GM18951 (cell line): ENCODE measurements around the gene LRP5.
"Not testable (repeated sequence)": the region's sequence is repeated elsewhere in the genome, so short reads cannot be mapped to it uniquely, and the experiment has no call there.

Source experiments
- POLR2A ChIP-seq: IDR thresholded peaks from 4 replicates; pipeline ENCODE4 v1.6.1; 2011; ENCODE audit warnings: mild to moderate bottlenecking; ENCODE audit not compliant: insufficient read length, insufficient read depth; ENCODE audit errors: extremely low read depth
- in situ Hi-C: fragments of 300-500 bp; cut with MboI; formaldehyde crosslinking; loops from one replicate; pipeline ENCODE4 v1.12.0; 2022; ENCODE audit warnings: low sequenced_read_pairs, mixed read lengths, inconsistent platforms; ENCODE audit not compliant: unreplicated experiment

LRP5 gene

GRCh38 chr11:68424981-68425865 lies 112.8 kb downstream of the LRP5 start:
- in situ Hi-C loops: no loop called here
- TF ChIP-seq POLR2A: no peak

DNA sequence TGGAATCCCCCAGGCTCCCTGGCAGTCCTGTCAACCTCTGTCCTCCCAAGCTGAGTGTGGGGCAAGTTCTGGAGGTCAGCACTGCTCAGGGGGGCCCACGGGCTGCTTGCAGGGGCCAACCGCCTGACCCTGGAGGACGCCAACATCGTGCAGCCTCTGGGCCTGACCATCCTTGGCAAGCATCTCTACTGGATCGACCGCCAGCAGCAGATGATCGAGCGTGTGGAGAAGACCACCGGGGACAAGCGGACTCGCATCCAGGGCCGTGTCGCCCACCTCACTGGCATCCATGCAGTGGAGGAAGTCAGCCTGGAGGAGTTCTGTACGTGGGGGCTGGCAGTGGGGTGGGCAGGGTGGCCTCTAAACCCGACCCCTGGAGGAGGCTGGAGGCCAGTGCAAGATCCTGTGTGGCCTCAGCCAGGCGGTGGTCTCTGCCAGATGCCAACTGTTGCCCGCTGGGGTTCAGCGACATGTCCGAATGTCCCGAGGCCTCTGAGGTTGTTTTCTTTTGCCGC lies 113.5 kb downstream of the LRP5 start:
- in situ Hi-C loops: no loop called here
- no peak for TF ChIP-seq POLR2A

DNA sequence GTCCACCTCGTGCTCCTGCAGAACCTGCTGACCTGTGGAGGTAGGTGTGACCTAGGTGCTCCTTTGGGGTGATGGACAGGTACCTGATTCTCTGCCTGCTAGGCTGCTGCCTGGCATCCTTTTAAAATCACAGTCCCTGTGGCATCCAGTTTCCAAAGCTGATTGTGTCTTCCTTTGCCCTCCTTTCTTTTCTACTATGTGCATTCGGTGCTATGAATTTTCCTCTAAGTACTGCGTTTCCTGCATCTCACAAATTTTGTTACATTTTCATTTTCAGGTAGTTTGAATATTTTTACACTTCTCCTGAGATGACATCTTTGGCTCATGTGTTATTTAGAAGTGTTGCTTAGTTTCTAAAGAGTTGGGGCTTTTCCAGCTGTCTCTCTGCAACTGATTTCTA lies 117.3 kb downstream of the LRP5 start:
- in situ Hi-C loops: no loop called here
- TF ChIP-seq POLR2A: no peak

DNA sequence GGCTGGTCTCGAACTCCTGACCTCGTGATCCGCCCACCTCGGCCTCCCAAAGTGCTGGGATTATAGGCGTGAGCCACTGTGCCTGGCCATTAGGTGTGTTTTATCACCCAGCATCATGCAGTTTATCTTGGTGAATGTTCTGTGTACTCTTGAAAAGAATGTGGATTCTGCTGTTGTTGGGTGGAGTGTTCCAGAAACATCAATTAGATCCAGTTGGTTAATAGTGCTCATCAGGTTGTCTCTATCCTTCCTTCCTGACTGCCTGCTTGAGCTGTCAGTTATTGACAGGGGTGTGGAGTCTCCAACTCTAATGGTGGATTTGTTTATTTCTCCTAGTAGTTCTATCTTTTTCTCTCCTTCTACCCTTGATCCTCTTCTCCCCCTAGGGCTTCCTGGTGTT lies 118.0 kb downstream of the LRP5 start:
- no peak for TF ChIP-seq POLR2A
- in situ Hi-C loops: no loop called here

DNA sequence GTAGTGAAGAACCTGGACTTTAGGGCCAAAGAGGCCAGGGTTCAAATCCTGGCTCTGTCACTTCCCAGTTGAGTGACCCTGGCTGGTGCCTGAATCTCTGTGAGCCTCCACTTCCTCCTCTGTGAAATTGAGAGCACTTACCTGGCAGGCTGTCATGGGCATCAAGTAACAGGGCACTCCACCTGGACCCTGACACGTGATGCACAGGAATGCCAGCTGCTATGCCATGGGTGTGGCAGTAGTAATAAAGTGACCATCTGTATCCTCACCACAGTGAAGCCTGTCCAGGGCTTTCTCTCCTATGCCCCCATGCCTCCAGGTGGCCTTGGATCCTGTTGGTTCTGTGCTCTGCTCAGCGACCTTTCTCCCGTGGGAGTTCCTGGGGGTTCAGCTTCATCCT lies 118.4 kb downstream of the LRP5 start:
- in situ Hi-C loops: no loop called here
- TF ChIP-seq POLR2A: no peak

DNA sequence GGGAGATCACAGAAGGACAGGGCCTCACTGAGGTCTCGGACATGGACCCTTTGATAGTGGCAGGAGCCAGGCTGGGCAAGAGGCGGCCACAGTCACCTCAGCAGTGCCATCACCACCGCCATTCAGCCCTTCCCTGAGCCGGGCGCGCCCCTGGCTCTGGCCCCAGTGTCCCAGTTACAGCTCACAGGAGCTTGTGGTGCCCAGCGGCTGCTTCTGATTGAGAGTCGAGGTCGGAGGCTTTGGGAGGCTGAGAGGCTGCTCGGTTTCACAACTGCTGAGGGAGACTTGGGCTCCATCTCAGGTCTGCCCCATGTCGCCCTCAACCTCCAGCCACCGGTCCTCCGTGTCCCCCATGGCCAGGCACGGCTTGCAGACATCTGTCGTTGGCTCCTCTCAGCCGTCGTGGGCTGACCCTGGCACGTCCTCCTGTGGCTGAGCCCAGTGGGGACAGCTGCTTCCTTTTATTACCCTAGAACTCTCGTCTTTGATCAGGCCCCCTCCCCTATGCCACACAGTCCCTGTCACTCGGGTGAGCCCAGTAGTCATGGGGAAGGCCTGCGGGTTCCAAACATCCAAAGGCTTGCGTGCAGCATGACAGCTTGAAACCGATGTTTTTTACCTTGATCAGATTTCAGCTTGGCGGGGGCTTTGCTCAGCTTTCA lies 119.7 kb downstream of the LRP5 start:
- TF ChIP-seq POLR2A: no peak

GRCh38 chr11:68432874-68433273 lies 120.5 kb downstream of the LRP5 start:
- no peak for TF ChIP-seq POLR2A
- in situ Hi-C loops: no loop called here

More for the DNA sequence above, 119.7 kb downstream of the LRP5 start:
- in situ Hi-C loops: no loop called here

GRCh38 chr11:68433541-68433940 lies 121.2 kb downstream of the LRP5 start:
- in situ Hi-C loops: no loop called here
- TF ChIP-seq POLR2A: no peak

GRCh38 chr11:68434159-68434558 lies 121.8 kb downstream of the LRP5 start:
- in situ Hi-C loops: not testable (repeated sequence)

DNA sequence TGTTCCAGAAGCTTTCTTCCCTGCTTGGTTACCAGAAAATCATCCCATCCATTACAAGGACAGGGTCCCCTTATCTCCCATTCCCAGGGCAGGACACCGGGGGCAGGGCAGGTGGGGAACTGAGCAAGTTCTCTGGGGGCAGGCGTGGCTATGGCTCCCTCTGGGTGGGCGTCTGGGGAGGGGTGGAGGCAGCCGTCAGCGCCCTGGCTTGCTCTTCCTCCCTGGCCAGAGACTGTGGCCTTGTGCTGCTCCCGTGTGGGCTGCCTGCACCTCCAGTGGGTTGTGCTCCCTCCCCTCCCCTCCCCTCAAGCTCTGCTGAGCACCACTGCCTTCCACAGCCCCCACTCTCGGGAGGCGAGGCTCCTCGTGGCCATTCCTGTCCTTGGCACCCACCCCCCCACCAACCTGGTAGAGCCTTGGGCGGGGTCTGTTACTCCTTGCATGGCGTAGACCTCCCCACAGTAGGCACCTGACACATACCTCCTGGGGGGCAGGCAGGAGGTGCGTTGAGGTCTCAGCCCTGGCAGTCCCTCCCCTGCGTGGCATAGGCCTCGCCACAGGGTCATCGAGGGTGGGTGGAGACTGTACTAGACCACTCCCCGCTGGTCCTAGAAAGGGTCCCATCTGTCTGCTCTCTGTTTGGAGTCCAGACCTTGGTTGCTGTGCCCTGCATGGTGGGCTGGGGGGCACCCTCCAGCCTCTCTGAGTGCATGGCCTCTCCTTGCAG lies 123.9 kb downstream of the LRP5 start:
- no peak for TF ChIP-seq POLR2A
- in situ Hi-C loops: no loop called here

DNA sequence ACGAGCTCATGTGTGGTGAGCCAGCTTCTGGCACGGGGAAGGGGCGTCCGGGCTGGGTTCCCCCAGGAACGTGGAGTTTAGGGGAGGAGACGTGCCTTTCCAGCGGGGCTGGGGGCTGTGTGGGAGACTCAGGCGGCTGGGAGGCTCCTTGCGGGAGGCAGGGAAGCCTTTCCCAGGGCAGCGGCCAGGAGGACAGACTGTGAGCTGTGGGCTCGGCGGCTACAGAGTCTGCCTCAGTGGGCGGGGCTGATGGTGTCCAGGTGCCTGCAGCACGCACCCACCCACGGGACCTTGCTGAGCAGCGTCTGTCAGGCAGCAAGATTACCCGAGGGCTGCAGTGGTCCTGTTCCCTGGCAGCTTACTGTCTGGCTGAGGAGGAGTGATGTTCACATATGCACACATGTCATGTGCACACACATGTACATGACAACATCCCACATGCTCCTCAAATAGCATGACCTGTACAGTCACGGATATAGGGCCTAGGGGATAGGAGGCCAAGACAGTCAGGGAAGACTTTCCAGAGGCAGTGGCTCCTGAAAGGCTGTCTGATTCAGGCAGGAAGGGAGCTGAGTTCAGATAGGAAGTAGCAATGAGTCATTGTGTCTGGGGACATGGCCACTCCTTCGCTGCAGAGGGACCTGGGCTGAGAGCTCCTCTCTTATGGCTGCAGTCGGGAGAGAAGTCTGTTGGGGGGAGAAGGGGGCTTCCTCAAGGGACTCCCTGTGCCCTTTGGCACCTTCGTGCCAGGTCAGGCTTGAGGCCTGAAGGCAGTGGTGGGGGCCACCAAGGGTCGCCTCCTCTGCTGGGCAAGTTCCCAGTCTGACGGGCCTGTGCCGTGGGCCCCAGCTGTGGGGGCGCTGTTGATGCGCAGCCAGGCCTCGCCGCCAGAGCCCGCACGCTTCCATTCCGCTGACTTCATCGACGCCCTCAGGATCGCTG lies 124.9 kb downstream of the LRP5 start:
- in situ Hi-C loops: no loop called here
- TF ChIP-seq POLR2A: no peak

GRCh38 chr11:68437927-68438657 lies 125.7 kb downstream of the LRP5 start:
- TF ChIP-seq POLR2A: no peak
- in situ Hi-C loops: no loop called here

DNA sequence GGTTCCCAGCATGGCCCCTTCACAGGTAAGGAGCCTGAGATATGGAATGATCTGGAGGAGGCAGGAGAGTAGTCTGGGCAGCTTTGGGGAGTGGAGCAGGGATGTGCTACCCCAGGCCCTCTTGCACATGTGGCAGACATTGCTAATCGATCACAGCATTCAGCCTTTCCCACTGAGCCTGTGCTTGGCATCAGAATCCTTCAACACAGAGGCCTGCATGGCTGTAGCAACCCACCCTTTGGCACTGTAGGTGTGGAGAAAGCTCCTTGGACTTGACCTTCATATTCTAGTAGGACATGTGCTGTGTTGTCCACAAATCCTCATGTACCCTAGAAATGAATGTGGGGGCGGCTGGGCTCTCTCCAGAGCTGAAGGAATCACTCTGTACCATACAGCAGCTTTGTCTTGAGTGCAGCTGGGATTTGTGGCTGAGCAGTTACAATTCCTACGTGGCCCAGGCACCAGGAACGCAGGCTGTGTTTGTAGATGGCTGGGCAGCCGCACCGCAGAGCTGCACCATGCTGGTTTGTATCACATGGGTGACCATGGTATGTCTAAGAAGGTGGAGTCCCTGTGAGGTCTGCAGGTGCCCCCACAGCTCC lies 126.4 kb downstream of the LRP5 start:
- in situ Hi-C loops: no loop called here
- no peak for TF ChIP-seq POLR2A
